Measurements from ENCODE around the gene IFNA6. TPM values are rescaled to one million over a fixed set of nuclear protein-coding genes. Genes with fewer than 3 reads are reported as not detected.

The IFNA6 gene
- total and polyA plus RNA-seq, 2 donors from 2014 or later, result not detected

GRCh38 chr9:21317956-21318923 lies 32.4 kb downstream of the IFNA6 start:
- peak; percentile 63 for TF ChIP-seq CTCF (IDR thresholded peaks at IDR 0.05; ENCODE audit: borderline replicate concordance, extremely low read depth, insufficient read depth)
- H3K27ac ChIP-seq (ENCODE audit: low read depth in 2 of 2, low read length in 2 of 2), result no peak overlapping the region
- no peak overlapping the region for H3K9ac ChIP-seq (ENCODE audit: low read length in 3 of 3)
- FAIRE-seq (peak; percentile 68), DNase-seq (peak in 3 of 5 donors; percentile 23 to 67 (median 59))
- peaks cover 0 to 6% (median 5%) of the 10 kb centered on the region in 3 donors for H3K36me3 ChIP-seq (ENCODE audit: control insufficient read depth in 2 of 3, insufficient read depth in 3 of 3, low read length in 3 of 3)
- no peaks in the 10 kb centered on the region for H3K27me3 ChIP-seq (ENCODE audit: control insufficient read depth, insufficient read depth, low read length)
- intact Hi-C loops (cut with DNase I), result no loop called here
- H3K4me3 ChIP-seq (ENCODE audit: low read length in 3 of 3), result no peak overlapping the region
- no peaks in the 10 kb centered on the region for H3K9me3 ChIP-seq (ENCODE audit: control insufficient read depth in 2 of 3, insufficient read depth in 1 of 3, low read length in 3 of 3)
- no peaks in the 10 kb centered on the region for H3K4me1 ChIP-seq (ENCODE audit: control insufficient read depth in 2 of 3, insufficient read depth in 2 of 3, low read depth in 1 of 3, low read length in 3 of 3)

GRCh38 chr9:21316860-21317259 lies 33.8 kb downstream of the IFNA6 start:
- no peak for TF ChIP-seq CTCF (IDR thresholded peaks at IDR 0.05; ENCODE audit: borderline replicate concordance, extremely low read depth, insufficient read depth)
- no peak for FAIRE-seq
- intact Hi-C loops (cut with DNase I), result no loop called here

GRCh38 chr9:21316032-21316842 lies 34.5 kb downstream of the IFNA6 start:
- no peaks in the 10 kb centered on the region for H3K4me1 ChIP-seq (ENCODE audit: control insufficient read depth in 2 of 3, insufficient read depth in 2 of 3, low read depth in 1 of 3, low read length in 3 of 3)
- H3K9me3 ChIP-seq (ENCODE audit: control insufficient read depth in 2 of 3, insufficient read depth in 1 of 3, low read length in 3 of 3), result no peaks in the 10 kb centered on the region
- FAIRE-seq (no peak), DNase-seq (no peak)
- H3K27me3 ChIP-seq (ENCODE audit: control insufficient read depth, insufficient read depth, low read length), result no peaks in the 10 kb centered on the region
- TF ChIP-seq CTCF (IDR thresholded peaks at IDR 0.05; ENCODE audit: borderline replicate concordance, extremely low read depth, insufficient read depth), result no peak
- no peak overlapping the region for H3K4me3 ChIP-seq (ENCODE audit: low read length in 3 of 3)
- H3K9ac ChIP-seq (ENCODE audit: low read length in 3 of 3), result no peak overlapping the region
- intact Hi-C loops (cut with DNase I), result no loop called here
- H3K27ac ChIP-seq (ENCODE audit: low read depth in 2 of 2, low read length in 2 of 2), result no peak overlapping the region
- H3K36me3 ChIP-seq (ENCODE audit: control insufficient read depth in 2 of 3, insufficient read depth in 3 of 3, low read length in 3 of 3), result peaks cover 0 to 2% (median 0%) of the 10 kb centered on the region in 3 donors

More at GRCh38 chr9:21316860-21317259, 33.8 kb downstream of the IFNA6 start:
- DNase-seq, result no peak
- Histone ChIP-seq H3K27ac (ENCODE audit: low read depth in 2 of 2, low read length in 2 of 2) (no peak overlapping the region), H3K4me3 (ENCODE audit: low read length in 3 of 3) (no peak overlapping the region), H3K4me1 (ENCODE audit: control insufficient read depth in 2 of 3, insufficient read depth in 2 of 3, low read depth in 1 of 3, low read length in 3 of 3) (no peaks in the 10 kb centered on the region), H3K9ac (ENCODE audit: low read length in 3 of 3) (no peak overlapping the region), H3K27me3 (ENCODE audit: control insufficient read depth, insufficient read depth, low read length) (no peaks in the 10 kb centered on the region), H3K36me3 (ENCODE audit: control insufficient read depth in 2 of 3, insufficient read depth in 3 of 3, low read length in 3 of 3) (peaks cover 0 to 2% (median 0%) of the 10 kb centered on the region in 3 donors), H3K9me3 (ENCODE audit: control insufficient read depth in 2 of 3, insufficient read depth in 1 of 3, low read length in 3 of 3) (no peaks in the 10 kb centered on the region)

Measured in kidney (tissue), 14 donors.